ENCODE measurements around the gene OR13C5.

- TF ChIP-seq CTCF (IDR thresholded peaks at IDR 0.05; ENCODE audit: insufficient read depth, low read depth, low read length) (no peak), EZH2 (IDR thresholded peaks at IDR 0.05; ENCODE audit: insufficient read depth, low read length) (no peak)
Observed at GRCh38 chr9:104606152-104606551, 6.9 kb upstream of the OR13C5 start.
